GM12874 (cell line): ENCODE data around the gene QSOX1.

ENCODE experiments used
- CTCF ChIP-seq: IDR thresholded peaks from 2 replicates; pipeline ENCODE4 v1.5.1; 2011; ENCODE audit warnings: low read depth, mild to moderate bottlenecking, control low read depth, low read length, moderate library complexity; ENCODE audit not compliant: insufficient read depth

Gene QSOX1

GRCh38 chr1:180193141-180194047, 38.7 kb downstream of the QSOX1 start:
- TF ChIP-seq CTCF: no peak

- TF ChIP-seq CTCF: no peak
Observed at GRCh38 chr1:180194048-180194425, 39.4 kb downstream of the QSOX1 start.

GRCh38 chr1:180194546-180195207, 40.0 kb downstream of the QSOX1 start:
- TF ChIP-seq CTCF: no peak

- TF ChIP-seq CTCF: no peak
Observed at GRCh38 chr1:180195401-180195800, 40.7 kb downstream of the QSOX1 start.

- TF ChIP-seq CTCF: no peak
Observed at GRCh38 chr1:180195916-180196315, 41.2 kb downstream of the QSOX1 start.

- TF ChIP-seq CTCF: no peak
Observed at GRCh38 chr1:180196436-180197003, 41.9 kb downstream of the QSOX1 start.

- no peak for TF ChIP-seq CTCF
Observed at GRCh38 chr1:180197231-180197630, 42.6 kb downstream of the QSOX1 start.
